Stomach (tissue), 4 donors: ENCODE data around the gene CTRB1.

ENCODE experiments used
- CTCF ChIP-seq, 7 experiments: fragments of 450-650 bp in 4 of 7; fragments of 200-600 bp in 3 of 7; sonication (generic) in 3 of 7; IDR thresholded peaks; one replicate each; pipeline ENCODE4 v1.5.1; 2016 to 2019; ENCODE audit warnings: antibody characterized with exemption in 7 of 7, control low read depth in 2 of 7, mild to moderate bottlenecking in 1 of 7
- POLR2AphosphoS5 ChIP-seq, 3 donors: sonication (generic); formaldehyde crosslinking; IDR thresholded peaks; one replicate each; pipeline ENCODE4 v1.6.1; 2016; ENCODE audit warnings: antibody characterized with exemption in 3 of 3

- no peak for TF ChIP-seq CTCF (IDR thresholded peaks at IDR 0.05)
- TF ChIP-seq POLR2AphosphoS5 (IDR thresholded peaks at IDR 0.05) = no peak
Measured at GRCh38 chr16:75272097-75272551, 53.3 kb downstream of the CTRB1 start.
